ENCODE results near the gene RABL2B.
"Not testable (repeated sequence)": the region's sequence is repeated elsewhere in the genome, so short reads cannot be mapped to it uniquely, and the experiment has no call there.

RABL2B gene

DNA sequence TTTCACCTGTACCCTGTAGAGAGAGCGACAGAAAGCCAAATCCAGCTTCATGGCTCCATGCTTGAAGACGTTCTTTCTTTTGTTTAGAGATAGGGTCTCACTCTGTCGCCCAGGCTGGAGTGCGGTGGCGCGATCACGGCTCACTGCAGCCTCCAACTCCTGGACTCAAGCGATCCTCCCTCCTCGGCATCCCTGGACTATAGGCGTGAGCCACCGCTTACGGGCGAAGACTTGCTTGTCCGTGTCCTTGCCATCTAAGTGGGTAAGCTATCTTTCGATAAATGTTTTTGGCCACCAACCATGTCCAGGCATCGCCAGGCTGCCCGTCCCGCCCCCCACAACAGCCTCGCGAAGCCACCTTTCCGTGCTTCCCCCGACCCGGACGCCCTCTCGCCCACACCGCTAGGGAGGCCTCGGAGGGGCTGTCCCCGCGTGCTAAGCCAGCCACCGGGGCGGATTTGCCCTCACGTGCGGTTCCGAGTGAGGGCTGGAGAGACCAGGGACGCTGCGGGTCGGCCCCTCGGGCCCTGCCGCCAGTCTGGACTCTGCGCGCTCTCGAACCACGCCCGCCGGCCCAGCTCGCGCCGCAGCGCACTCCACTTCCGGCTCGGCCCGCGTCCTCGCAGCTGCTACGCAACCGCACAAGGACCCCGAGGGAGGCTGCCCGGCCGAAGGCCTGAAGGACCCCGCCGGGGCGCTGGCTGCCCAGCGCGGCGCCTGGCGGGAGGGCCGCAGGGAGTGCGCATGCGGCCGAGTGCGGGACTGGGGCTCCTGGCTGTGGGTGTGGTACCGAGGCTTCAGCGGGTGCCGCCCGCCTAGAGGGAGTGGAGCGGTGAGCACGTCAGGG is at the start of gene RABL2B:
TSS of gene RABL2B (minus strand) at position 604 of the 847 bp plus-strand sequence. CDS start 1,342 bp downstream, outside the sequence.
- peak; percentile 67 for DNase-seq (ENCODE audit: low read depth)

- not testable (repeated sequence) for DNase-seq (ENCODE audit: low read depth)
These were observed 3.5 kb upstream of the RABL2B start for GRCh38 chr22:50786936-50787335.

GRCh38 chr22:50785289-50785688 is 1.9 kb upstream of the RABL2B start:
- not testable (repeated sequence) for DNase-seq (ENCODE audit: low read depth)

DNA sequence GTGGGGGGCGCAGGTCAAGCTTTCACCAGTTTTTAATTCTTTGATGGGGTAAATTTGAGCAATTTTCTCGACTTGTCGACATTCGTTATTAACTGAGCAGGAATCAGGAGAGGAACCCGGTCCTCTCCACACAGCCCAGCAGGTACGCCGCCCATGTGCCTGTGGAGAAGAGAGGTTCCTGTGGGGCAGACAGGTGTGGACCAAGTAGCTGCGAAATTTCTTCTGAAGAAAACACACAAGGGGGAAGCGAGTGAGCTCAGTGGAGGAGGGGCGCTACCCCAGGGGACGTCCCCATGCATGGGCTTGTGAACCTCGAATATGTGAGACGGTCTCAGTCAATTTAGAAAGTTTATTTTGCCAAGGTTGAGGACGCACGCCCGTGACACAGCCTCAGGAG is 442 bp upstream of the RABL2B start:
- DNase-seq (ENCODE audit: low read depth), result not testable (repeated sequence)

- DNase-seq (ENCODE audit: low read depth), result not testable (repeated sequence)
These were observed 1.2 kb downstream of the RABL2B start for GRCh38 chr22:50782253-50782652.

DNA sequence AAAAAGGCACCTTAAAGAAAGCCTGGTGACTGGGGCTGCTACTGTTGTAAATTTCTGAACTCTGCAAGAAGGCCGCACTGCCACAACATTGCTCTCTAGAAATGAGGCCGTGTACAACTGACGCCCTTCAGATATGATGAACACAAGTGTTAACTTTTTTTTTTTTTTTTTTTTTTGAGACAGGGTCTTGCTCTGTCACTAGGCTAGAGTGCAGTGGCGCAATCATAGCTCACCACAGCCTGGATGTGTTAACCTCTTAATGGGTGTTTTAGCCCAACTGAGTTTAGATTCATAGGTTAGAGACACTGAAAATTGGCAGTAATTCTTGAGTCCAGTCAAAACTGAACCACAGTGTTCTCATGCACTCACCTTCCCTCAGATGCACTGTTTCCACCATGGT is 3.2 kb downstream of the RABL2B start:
- not testable (repeated sequence) for DNase-seq (ENCODE audit: low read depth)

GRCh38 chr22:50777631-50778030 is 5.8 kb downstream of the RABL2B start:
- not testable (repeated sequence) for DNase-seq (ENCODE audit: low read depth)

DNA sequence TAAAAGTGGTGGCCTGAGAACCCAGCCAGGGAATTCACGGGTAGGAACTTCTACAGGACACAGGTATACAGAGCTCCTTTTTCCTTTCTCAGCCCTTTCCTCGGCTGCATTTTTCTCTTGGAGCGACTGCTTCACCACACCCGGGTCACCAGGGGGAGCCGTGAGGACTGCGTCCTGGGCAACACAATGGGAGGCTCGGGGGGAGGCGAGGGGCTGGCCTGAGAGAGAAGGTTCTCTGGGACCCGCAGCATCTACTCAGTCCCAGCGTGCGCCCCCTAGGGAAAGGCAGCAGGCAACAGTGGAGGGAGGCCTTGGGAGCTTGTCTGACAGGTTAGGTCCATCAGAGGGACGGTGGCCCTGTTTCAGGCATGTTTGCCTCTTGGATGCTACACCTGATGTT is 8.3 kb downstream of the RABL2B start:
- not testable (repeated sequence) for DNase-seq (ENCODE audit: low read depth)

GRCh38 chr22:50764288-50764687 is 19.1 kb downstream of the RABL2B start:
- DNase-seq (ENCODE audit: low read depth), result not testable (repeated sequence)

DNA sequence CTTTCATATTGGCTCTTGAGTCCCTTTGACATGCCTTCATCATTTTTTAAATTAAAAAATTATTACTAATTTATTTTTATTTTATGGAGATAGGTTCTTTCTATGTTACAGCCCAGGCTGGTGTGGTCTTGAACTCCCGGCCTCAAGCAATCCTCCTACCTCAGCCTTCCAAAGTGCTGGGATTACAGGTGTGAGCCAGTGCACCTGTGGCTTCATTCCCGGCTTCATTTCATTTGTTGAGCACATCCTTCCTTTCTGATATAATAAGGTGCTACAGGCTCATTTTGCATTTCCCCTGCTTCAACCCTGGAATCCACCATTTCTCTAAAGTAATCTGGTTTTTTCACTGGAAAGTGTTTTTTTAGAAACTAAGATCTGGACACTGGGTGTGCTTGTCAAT is 21.6 kb downstream of the RABL2B start:
- DNase-seq (ENCODE audit: low read depth), result not testable (repeated sequence)

GRCh38 chr22:50759597-50760341 is 23.7 kb downstream of the RABL2B start:
- DNase-seq (ENCODE audit: low read depth), result peak; percentile 28

GRCh38 chr22:50756949-50757491 is 26.4 kb downstream of the RABL2B start:
- DNase-seq (ENCODE audit: low read depth), result not testable (repeated sequence)

- DNase-seq (ENCODE audit: low read depth), result not testable (repeated sequence)
These were observed 27.0 kb downstream of the RABL2B start for GRCh38 chr22:50756406-50756805.

GRCh38 chr22:50755251-50755650 is 28.2 kb downstream of the RABL2B start:
- not testable (repeated sequence) for DNase-seq (ENCODE audit: low read depth)

DNA sequence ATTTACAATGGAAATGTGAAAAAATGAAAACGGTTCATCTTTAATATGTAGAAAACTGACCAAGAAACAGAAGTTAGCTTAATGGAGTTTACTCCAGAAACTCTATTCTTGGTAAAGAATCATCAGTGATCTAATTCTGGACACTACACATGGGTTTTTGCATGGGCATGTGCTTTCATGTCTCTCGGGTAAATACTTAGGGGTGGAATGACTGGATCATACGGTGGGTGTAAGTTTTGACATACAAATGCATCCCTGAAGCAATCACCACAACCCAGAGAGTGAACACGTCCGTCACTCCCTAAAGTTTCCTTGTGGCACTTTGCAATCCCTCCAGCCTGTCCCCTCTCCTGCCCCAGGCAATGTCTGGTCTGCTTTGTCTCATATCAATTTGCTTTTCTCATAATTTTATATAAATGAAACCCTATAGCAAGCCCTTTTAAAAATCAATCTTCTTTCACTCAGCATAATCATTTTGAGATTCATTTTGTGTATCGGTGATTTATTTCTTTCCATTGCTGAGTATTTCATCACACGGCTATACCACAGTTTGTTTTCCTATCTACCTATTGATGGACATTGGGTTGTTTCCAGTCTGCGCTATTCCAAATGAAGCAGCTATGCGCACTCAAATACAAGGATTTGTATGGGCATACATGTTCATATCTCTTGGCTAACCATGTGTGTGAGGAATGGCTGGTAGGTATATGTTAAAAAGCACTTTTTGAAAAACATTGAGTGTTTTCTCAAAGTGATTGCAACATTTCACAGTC is 33.9 kb downstream of the RABL2B start:
- DNase-seq (ENCODE audit: low read depth), result not testable (repeated sequence)

- DNase-seq (ENCODE audit: low read depth), result not testable (repeated sequence)
These were observed 34.8 kb downstream of the RABL2B start for GRCh38 chr22:50748630-50749029.

DNA sequence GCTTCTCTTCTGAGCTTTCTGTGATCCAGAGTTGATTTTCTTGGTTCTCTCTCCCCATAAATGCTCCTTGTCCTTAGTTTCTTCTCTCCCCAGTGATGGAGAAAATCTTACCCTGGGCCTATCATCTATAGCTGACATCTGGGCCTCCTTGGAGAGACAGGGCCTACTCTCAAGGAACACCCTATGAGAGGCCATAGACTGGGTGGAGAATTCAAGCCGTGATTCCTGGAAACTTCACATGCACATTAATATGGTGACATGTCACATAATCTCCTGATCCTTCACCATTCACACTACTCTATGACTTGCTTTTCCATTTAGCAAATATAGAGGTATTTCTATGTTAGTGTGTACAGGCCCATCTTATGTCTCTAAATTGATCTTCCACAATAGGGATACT is 35.9 kb downstream of the RABL2B start:
- not testable (repeated sequence) for DNase-seq (ENCODE audit: low read depth)

- DNase-seq (ENCODE audit: low read depth), result not testable (repeated sequence)
These were observed 39.0 kb downstream of the RABL2B start for GRCh38 chr22:50744424-50744823.

DNA sequence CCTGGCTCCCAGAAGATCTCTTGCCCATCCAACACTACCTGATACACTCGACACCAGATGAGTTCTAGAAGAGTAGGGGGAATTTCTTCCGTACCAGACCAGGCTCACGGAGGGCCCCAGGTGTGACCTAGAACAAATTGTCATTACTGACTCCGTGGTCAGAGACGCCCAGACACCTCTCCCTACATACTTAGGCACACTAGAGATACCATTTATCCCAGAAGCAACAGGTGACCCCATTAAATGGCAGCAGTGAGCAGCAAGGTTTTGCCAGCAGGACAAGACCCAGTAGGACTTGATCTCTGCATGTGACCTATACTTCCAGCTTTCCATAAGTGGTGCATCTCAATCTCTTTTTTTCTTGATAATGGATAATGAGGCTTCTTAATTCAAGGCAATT is 42.7 kb downstream of the RABL2B start:
- DNase-seq (ENCODE audit: low read depth), result not testable (repeated sequence)

DNA sequence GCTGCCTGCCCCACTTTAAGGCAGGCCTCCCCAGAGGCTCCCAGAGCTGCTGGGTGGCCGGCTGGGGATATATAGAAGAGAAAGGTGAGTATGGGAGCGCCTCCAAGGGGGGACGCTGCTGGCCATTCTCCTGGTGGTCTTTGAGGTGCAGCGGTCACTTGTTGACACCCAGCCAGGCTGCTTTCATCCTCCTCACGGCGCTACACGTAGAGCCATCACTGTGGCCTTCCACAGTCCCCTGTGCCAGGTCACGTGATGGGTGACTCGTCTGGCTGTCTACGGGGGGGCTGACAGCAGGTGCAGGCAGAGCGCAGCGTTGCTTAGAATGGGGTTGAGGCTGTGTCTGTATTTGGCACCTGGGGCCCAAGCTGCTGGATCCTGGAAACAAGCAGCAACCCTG is 43.5 kb downstream of the RABL2B start:
- DNase-seq (ENCODE audit: low read depth), result no peak

DNA sequence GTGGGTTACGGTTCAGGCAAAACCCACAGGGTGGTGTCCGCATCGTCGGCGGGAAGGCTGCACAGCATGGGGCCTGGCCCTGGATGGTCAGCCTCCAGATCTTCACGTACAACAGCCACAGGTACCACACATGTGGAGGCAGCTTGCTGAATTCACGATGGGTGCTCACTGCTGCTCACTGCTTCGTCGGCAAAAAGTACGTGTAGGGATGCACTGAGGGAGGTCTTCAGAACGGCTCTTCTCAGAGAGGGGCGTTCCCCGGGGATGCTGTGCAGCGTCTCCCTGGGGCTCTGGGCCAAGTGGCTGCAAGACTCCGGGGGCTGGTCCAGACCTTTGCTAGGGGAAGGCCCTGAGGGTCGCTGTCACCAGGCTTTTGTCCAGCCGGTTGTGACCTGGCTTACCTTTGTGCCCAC is 44.2 kb downstream of the RABL2B start:
- no peak for DNase-seq (ENCODE audit: low read depth)
